Smooth muscle cell (in vitro differentiated cells): Measurements from ENCODE around the gene UCMA. TPM values are rescaled to one million over a fixed set of nuclear protein-coding genes. Genes with fewer than 3 reads are reported as not detected.

ENCODE experiments used
- DNase-seq: peaks from one replicate; lab custom pipeline; 2025; ENCODE audit not compliant: unreplicated experiment; lab: John Stamatoyannopoulos, UW
- H2AFZ ChIP-seq: fragments of 200-600 bp; sonication (generic); 2 replicates; pipeline ENCODE4 v1.6.0; 2016; ENCODE audit warnings: antibody characterized with exemption, low read depth, mild to moderate bottlenecking
- H3F3A ChIP-seq: fragments of 200-600 bp; sonication (generic); 2 replicates; pipeline ENCODE4 v1.6.0; 2017; ENCODE audit warnings: antibody characterized with exemption, low read depth
- H3K27ac ChIP-seq: fragments of 200-600 bp; sonication (generic); 2 replicates; pipeline ENCODE4 v1.5.1; 2016; ENCODE audit warnings: low read depth, mild to moderate bottlenecking
- H3K27me3 ChIP-seq: fragments of 200-600 bp; sonication (generic); 2 replicates; pipeline ENCODE4 v1.6.1; 2016; ENCODE audit warnings: low read depth, mild to moderate bottlenecking
- H3K36me3 ChIP-seq: fragments of 200-600 bp; sonication (generic); 2 replicates; pipeline ENCODE4 v1.5.1; 2016; ENCODE audit warnings: low read depth
- H3K4me1 ChIP-seq: fragments of 200-600 bp; sonication (generic); 2 replicates; pipeline ENCODE4 v1.5.1; 2016; ENCODE audit warnings: low read depth
- H3K4me2 ChIP-seq: fragments of 200-600 bp; sonication (generic); 2 replicates; pipeline ENCODE4 v1.6.0; 2016; ENCODE audit warnings: mild to moderate bottlenecking
- H3K4me3 ChIP-seq: fragments of 200-600 bp; sonication (generic); 2 replicates; pipeline ENCODE4 v1.5.1; 2016; ENCODE audit warnings: mild to moderate bottlenecking
- H3K79me2 ChIP-seq: fragments of 200-600 bp; sonication (generic); 2 replicates; pipeline ENCODE4 v1.6.0; 2016; ENCODE audit warnings: low read depth, mild to moderate bottlenecking
- H3K9ac ChIP-seq: fragments of 200-600 bp; sonication (generic); 2 replicates; pipeline ENCODE4 v1.6.0; 2016; ENCODE audit warnings: low read depth
- H3K9me3 ChIP-seq: fragments of 200-600 bp; sonication (generic); replicated peaks from 2 replicates; pipeline ENCODE4 v1.5.1; 2016; ENCODE audit warnings: low read depth
- H4K20me1 ChIP-seq: fragments of 200-600 bp; sonication (generic); 2 replicates; pipeline ENCODE4 v1.6.0; 2016; ENCODE audit warnings: low read depth
- WGBS: methylation state at CpG from one replicate; pipeline ENCODE4 v1.1.7; 2016; ENCODE audit warnings: low lambda C conversion rate; 5-methylcytosine and 5-hydroxymethylcytosine counted together
- polyA plus RNA-seq: library from polyadenylated mRNA; unstranded; fragments of >200 nt; fragmentation: Nextera tagmentation; extraction: Ambion mirVana; gene quantifications from 2 replicates; pipeline ENCODE4 v1.2.1, GENCODE V29; 2016
- total RNA-seq: library from RNA; depleted of rRNA; stranded (reverse); fragments of >200 nt; gene quantifications from 2 replicates; pipeline ENCODE4 v1.2.3, GENCODE V29; 2014
- TF ChIP-seq, protein P1 (sequence below): fragments of 200-600 bp; sonication (generic); IDR thresholded peaks from 2 replicates; pipeline ENCODE4 v1.5.1; 2017; ENCODE audit warnings: borderline replicate concordance, mild to moderate bottlenecking, antibody characterized with exemption; ENCODE audit not compliant: insufficient read depth, poor library complexity, severe bottlenecking

UCMA gene
- total and polyA plus RNA-seq, 2 experiments from 2014 or later: not detected

DNA sequence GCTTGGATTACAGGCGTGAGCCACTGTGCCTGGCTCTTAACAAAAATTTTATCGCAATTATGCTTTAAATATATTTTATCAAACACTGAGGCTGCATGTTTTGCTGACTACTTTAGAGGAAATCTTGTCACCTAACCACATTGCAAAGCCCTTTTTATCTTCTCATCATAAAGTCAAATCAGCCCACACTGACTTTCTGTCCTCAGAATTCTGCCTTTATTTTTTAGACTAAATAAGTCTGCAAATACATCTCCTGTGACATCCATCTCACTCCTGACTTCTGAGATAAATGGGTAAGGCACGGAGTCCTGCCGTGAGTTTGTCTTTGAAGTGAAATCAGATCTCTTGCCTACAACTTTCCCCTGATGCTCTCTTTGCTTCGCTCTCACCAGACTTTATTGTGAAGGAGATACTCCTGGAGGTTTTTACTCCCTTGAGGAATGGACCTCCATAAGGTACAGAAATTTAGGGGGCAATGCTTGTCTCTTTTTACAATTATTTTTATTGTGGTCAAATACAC, 23.5 kb upstream of the UCMA start:
- no peak overlapping the region for H3K9ac ChIP-seq
- no peak overlapping the region for H3K4me2 ChIP-seq
- H3K79me2 ChIP-seq: no peaks in the 10 kb centered on the region
- no peak for DNase-seq
- no peaks in the 10 kb centered on the region for H3K9me3 ChIP-seq
- H3K36me3 ChIP-seq: no peaks in the 10 kb centered on the region
- 94% methylated on average over 5 of the region's 5 CpGs for WGBS
- no peaks in the 10 kb centered on the region for H3F3A ChIP-seq
- TF ChIP-seq, protein P1, sequence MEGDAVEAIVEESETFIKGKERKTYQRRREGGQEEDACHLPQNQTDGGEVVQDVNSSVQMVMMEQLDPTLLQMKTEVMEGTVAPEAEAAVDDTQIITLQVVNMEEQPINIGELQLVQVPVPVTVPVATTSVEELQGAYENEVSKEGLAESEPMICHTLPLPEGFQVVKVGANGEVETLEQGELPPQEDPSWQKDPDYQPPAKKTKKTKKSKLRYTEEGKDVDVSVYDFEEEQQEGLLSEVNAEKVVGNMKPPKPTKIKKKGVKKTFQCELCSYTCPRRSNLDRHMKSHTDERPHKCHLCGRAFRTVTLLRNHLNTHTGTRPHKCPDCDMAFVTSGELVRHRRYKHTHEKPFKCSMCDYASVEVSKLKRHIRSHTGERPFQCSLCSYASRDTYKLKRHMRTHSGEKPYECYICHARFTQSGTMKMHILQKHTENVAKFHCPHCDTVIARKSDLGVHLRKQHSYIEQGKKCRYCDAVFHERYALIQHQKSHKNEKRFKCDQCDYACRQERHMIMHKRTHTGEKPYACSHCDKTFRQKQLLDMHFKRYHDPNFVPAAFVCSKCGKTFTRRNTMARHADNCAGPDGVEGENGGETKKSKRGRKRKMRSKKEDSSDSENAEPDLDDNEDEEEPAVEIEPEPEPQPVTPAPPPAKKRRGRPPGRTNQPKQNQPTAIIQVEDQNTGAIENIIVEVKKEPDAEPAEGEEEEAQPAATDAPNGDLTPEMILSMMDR: no peak
- no peaks in the 10 kb centered on the region for H3K27me3 ChIP-seq
- no peaks in the 10 kb centered on the region for H4K20me1 ChIP-seq
- H2AFZ ChIP-seq: no peak overlapping the region
- no peak overlapping the region for H3K27ac ChIP-seq
- no peaks in the 10 kb centered on the region for H3K4me1 ChIP-seq
- H3K4me3 ChIP-seq: no peak overlapping the region

DNA sequence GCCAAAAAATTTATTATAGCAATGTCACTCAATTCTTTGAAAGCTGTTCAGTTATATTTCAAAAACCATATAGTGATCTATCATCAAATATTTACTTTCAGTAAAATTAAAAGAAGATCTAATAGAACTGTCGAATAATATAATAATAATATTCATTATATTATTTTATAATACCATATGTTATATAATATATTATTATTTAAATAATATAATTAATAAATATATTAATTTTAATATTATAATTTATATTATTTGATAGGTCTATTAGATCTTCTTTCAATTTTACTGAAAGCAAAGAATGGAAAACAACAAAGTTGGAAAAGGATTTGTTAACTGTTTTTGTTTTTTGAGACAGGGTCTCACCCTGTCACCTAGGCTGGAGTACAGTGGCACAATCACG, 22.5 kb upstream of the UCMA start:
- no peaks in the 10 kb centered on the region for H3K27me3 ChIP-seq
- H2AFZ ChIP-seq: no peak overlapping the region
- H3K9ac ChIP-seq: no peak overlapping the region
- no peaks in the 10 kb centered on the region for H3K36me3 ChIP-seq
- no peak for DNase-seq
- H4K20me1 ChIP-seq: no peaks in the 10 kb centered on the region
- H3K4me3 ChIP-seq: no peak overlapping the region
- H3K4me1 ChIP-seq: no peaks in the 10 kb centered on the region
- no peaks in the 10 kb centered on the region for H3F3A ChIP-seq
- H3K27ac ChIP-seq: no peak overlapping the region
- WGBS: 87% methylated on average over 2 of the region's 2 CpGs
- no peaks in the 10 kb centered on the region for H3K9me3 ChIP-seq
- TF ChIP-seq, protein P1: no peak
- H3K79me2 ChIP-seq: no peaks in the 10 kb centered on the region
- no peak overlapping the region for H3K4me2 ChIP-seq

DNA sequence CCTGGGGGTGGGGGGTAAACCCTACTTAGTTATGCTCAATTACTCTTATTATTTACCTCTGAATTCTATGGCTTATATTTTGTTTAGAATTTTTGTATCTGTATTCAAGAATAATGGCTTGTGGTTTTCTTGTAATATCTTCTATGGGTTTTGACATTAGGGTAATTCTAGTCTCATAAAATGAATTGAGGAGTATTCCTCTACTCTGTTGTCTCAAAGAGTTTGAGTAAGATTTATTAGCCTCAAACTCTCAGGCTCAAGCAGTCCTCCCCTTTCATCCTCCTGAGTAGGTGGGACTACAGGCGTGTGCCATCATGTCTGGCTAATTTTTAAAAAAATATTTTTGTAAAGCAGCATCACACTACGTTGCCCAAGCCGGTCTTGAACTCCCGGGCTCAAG, 19.6 kb upstream of the UCMA start:
- H3K27ac ChIP-seq: no peak overlapping the region
- 86% methylated on average over 4 of the region's 4 CpGs for WGBS
- no peak overlapping the region for H3K9ac ChIP-seq

DNA sequence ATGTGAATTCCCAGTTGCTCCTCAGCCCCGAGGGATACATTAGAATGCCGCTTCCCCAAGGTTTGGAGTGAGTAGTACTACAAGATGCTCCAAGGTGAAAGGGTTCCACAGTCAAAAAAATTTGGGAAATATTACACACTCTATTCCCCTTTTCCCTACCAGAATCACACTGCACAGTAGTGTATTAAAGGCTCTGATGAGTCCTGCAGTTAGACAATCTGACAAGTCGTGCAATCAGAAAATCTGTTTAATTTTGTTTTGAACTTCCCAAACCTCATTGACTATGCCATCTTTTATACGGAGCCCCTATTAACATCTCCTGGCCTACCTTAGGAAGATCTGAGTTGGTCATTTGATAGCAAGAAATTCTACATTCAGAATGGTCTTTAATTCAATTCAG, 13.6 kb upstream of the UCMA start:
- H3K4me3 ChIP-seq: no peak overlapping the region
- no peaks in the 10 kb centered on the region for H3K79me2 ChIP-seq
- no peaks in the 10 kb centered on the region for H3K36me3 ChIP-seq
- H3K4me2 ChIP-seq: no peak overlapping the region
- TF ChIP-seq, protein P1: no peak
- 95% methylated on average over 4 of the region's 4 CpGs for WGBS
- H3K4me1 ChIP-seq: no peaks in the 10 kb centered on the region
- no peak overlapping the region for H2AFZ ChIP-seq
- H3F3A ChIP-seq: no peaks in the 10 kb centered on the region
- no peak for DNase-seq
- H3K9ac ChIP-seq: no peak overlapping the region
- H3K27ac ChIP-seq: no peak overlapping the region
- no peaks in the 10 kb centered on the region for H4K20me1 ChIP-seq
- no peaks in the 10 kb centered on the region for H3K27me3 ChIP-seq
- no peaks in the 10 kb centered on the region for H3K9me3 ChIP-seq

More for the DNA sequence above, 19.6 kb upstream of the UCMA start:
- Histone ChIP-seq H3K36me3 (no peaks in the 10 kb centered on the region), H2AFZ (no peak overlapping the region), H3K9me3 (no peaks in the 10 kb centered on the region), H4K20me1 (no peaks in the 10 kb centered on the region), H3K79me2 (no peaks in the 10 kb centered on the region), H3K4me3 (no peak overlapping the region), H3K27me3 (no peaks in the 10 kb centered on the region), H3K4me1 (no peaks in the 10 kb centered on the region), H3K4me2 (no peak overlapping the region), H3F3A (no peaks in the 10 kb centered on the region)
- TF ChIP-seq, protein P1: no peak
- no peak for DNase-seq
